Colonic mucosa (tissue), 4 donors: ENCODE measurements around the gene XIAP. TPM values are rescaled to one million over a fixed set of nuclear protein-coding genes. Genes with fewer than 3 reads are reported as not detected.
A peak's percentile ranks its signal among the peaks of the same experiment; 100 is the strongest.
"Not testable (repeated sequence)": the region's sequence is repeated elsewhere in the genome, so short reads cannot be mapped to it uniquely, and the experiment has no call there.

Experiments
- DNase-seq: peaks from one replicate; pipeline ENCODE4 v3.0.0-alpha.2; 2020
- H3K27ac ChIP-seq: fragments of 200-600 bp; one replicate; pipeline ENCODE4 v1.8.0; 2021
- H3K27me3 ChIP-seq: fragments of 200-600 bp; one replicate; pipeline ENCODE4 v1.8.0; 2021
- H3K36me3 ChIP-seq: fragments of 200-600 bp; one replicate; pipeline ENCODE4 v1.8.0; 2021
- H3K4me1 ChIP-seq: fragments of 200-600 bp; one replicate; pipeline ENCODE4 v1.8.0; 2021; ENCODE audit warnings: mild to moderate bottlenecking
- H3K4me3 ChIP-seq: fragments of 200-600 bp; one replicate; pipeline ENCODE4 v1.8.0; 2021
- H3K9ac ChIP-seq, 2 donors: one replicate each; pipeline ENCODE4 v1.7.0; 2013; ENCODE audit warnings: control low read depth in 2 of 2, low read depth in 2 of 2, low read length in 2 of 2
- H3K9me3 ChIP-seq: fragments of 200-600 bp; one replicate; pipeline ENCODE4 v1.8.0; 2021
- intact Hi-C: fragments of 100-400 bp; cut with DNase I; formaldehyde crosslinking; loops from one replicate; pipeline ENCODE4 v1.14.1; 2022
- total RNA-seq, 2 donors: library from RNA; stranded (reverse); fragmentation: NEBNext Ultra II Directional in 1 of 2; extraction: Animal tissue kit (Norgen Biotek cat#: 25700) in 1 of 2; gene quantifications; one replicate each; pipeline ENCODE4 v1.2.1, GENCODE V29; 2021
- TF ChIP-seq, protein P1 (sequence below): fragments of 200-600 bp; IDR thresholded peaks from one replicate; pipeline ENCODE4 v1.8.0; 2022; ENCODE audit warnings: antibody characterized with exemption, mild to moderate bottlenecking
- donor health status: healthy.
- donor health status: DM: no; HTN: no; CAD: no.
- donor health status: DM: no; HTN: no; CAD: no.

The XIAP gene
- total RNA-seq, 2 donors from 2014 or later, result 54.9 to 73.2 TPM

GRCh38 chrX:123846577-123847038, 13.2 kb upstream of the XIAP start:
- Histone ChIP-seq H3K4me1 (no peaks in the 10 kb centered on the region), H3K27ac (no peak overlapping the region), H3K27me3 (no peaks in the 10 kb centered on the region), H3K4me3 (no peak overlapping the region), H3K36me3 (no peaks in the 10 kb centered on the region), H3K9me3 (no peaks in the 10 kb centered on the region), H3K9ac (no peak overlapping the region)
- intact Hi-C loops, result no loop called here
- DNase-seq, result no peak
- TF ChIP-seq, protein P1, sequence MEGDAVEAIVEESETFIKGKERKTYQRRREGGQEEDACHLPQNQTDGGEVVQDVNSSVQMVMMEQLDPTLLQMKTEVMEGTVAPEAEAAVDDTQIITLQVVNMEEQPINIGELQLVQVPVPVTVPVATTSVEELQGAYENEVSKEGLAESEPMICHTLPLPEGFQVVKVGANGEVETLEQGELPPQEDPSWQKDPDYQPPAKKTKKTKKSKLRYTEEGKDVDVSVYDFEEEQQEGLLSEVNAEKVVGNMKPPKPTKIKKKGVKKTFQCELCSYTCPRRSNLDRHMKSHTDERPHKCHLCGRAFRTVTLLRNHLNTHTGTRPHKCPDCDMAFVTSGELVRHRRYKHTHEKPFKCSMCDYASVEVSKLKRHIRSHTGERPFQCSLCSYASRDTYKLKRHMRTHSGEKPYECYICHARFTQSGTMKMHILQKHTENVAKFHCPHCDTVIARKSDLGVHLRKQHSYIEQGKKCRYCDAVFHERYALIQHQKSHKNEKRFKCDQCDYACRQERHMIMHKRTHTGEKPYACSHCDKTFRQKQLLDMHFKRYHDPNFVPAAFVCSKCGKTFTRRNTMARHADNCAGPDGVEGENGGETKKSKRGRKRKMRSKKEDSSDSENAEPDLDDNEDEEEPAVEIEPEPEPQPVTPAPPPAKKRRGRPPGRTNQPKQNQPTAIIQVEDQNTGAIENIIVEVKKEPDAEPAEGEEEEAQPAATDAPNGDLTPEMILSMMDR, result no peak

- H3K27me3 ChIP-seq, result no peaks in the 10 kb centered on the region
- intact Hi-C loops, result no loop called here
- H3K27ac ChIP-seq, result no peak overlapping the region
- TF ChIP-seq, protein P1, result no peak
- no peak overlapping the region for H3K4me3 ChIP-seq
- H3K36me3 ChIP-seq, result no peaks in the 10 kb centered on the region
- no peak for DNase-seq
- no peak overlapping the region for H3K9ac ChIP-seq
- H3K4me1 ChIP-seq, result no peaks in the 10 kb centered on the region
- H3K9me3 ChIP-seq, result no peaks in the 10 kb centered on the region
Observed at GRCh38 chrX:123847056-123847455, 12.8 kb upstream of the XIAP start.

- Histone ChIP-seq H3K27ac (no peak overlapping the region), H3K4me3 (no peak overlapping the region), H3K4me1 (no peaks in the 10 kb centered on the region), H3K27me3 (no peaks in the 10 kb centered on the region), H3K36me3 (no peaks in the 10 kb centered on the region), H3K9ac (no peak overlapping the region), H3K9me3 (no peaks in the 10 kb centered on the region)
- intact Hi-C loops, result no loop called here
- DNase-seq, result no peak
- TF ChIP-seq, protein P1, result no peak
Observed at GRCh38 chrX:123849096-123849495, 10.8 kb upstream of the XIAP start.

- H3K27ac ChIP-seq, H3K36me3 ChIP-seq, H3K4me3 ChIP-seq, H3K4me1 ChIP-seq, intact Hi-C loops, H3K27me3 ChIP-seq, H3K9ac ChIP-seq, H3K9me3 ChIP-seq: not testable (repeated sequence)
- peak; percentile 42 for DNase-seq
Observed at GRCh38 chrX:123849906-123850305, 9.9 kb upstream of the XIAP start.

DNA sequence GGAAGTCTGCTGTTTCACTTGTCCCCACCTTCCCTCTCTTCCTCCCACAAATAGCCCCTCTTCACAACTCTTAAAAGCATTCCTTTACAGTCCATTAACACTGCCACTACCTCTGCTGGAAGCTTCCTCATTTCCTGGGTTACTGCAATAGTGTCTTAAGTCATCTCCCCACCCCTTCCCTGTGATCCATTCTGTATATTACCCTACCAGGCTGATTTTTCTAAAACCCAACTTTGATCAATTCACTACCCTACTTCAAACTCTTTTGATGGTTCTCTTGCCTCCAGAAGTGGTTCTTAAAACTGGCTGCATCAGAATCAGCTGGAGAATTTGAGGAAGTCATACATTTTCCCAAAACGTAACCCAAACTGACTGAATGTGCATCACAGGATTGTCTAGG, 8.8 kb upstream of the XIAP start:
- Histone ChIP-seq H3K27ac (no peak overlapping the region), H3K36me3 (no peaks in the 10 kb centered on the region), H3K9ac (no peak overlapping the region), H3K9me3 (no peaks in the 10 kb centered on the region), H3K27me3 (no peaks in the 10 kb centered on the region), H3K4me1 (no peaks in the 10 kb centered on the region), H3K4me3 (no peak overlapping the region)
- DNase-seq, result no peak
- TF ChIP-seq, protein P1, result no peak
- intact Hi-C loops, result no loop called here

DNA sequence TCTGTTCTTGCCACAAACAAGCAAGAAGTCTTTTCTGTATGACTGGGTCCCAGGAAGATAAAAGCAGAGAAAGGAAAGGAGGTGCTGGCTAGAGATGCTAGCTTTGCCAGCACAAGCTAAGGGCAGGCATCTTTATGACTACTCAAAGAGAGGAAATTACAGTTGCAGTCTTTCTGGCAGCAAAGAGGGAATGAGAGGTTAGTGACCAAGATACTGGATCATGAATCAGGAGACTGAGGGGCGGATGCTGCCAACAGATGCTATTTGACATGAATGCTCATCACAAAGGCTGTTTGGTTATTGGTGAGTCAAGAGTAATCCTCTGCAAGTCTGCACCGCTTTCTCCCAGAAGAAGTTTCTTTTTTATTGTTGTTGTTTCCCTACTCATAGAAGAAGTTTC, 5.5 kb upstream of the XIAP start:
- no peak overlapping the region for H3K4me3 ChIP-seq
- intact Hi-C loops, result no loop called here
- H3K9ac ChIP-seq, result no peak overlapping the region
- no peak for DNase-seq
- TF ChIP-seq, protein P1, result no peak
- no peaks in the 10 kb centered on the region for H3K9me3 ChIP-seq
- H3K27ac ChIP-seq, result no peak overlapping the region
- H3K27me3 ChIP-seq, result no peaks in the 10 kb centered on the region
- no peaks in the 10 kb centered on the region for H3K36me3 ChIP-seq
- H3K4me1 ChIP-seq, result no peaks in the 10 kb centered on the region
